Measurements from ENCODE around the gene TTYH3.

- TF ChIP-seq CTCF (tag by site-specific recombination; IDR thresholded peaks at IDR 0.05) (no peak), ZNF366 (tag by site-specific recombination; conservative IDR thresholded peaks at IDR 0.05) (no peak), ZSCAN30 (tag by site-specific recombination; IDR thresholded peaks at IDR 0.05) (no peak), ZNF274 (IDR thresholded peaks at IDR 0.05; ENCODE audit: low read length) (no peak), ZNF274 (tag by site-specific recombination; IDR thresholded peaks at IDR 0.05; ENCODE audit: borderline replicate concordance) (no peak)
Observed at GRCh38 chr7:2649991-2650390, 18.2 kb downstream of the TTYH3 start.

All from HEK293 (cell line).